ENCODE results near the gene SMG7. TPM values are rescaled to one million over a fixed set of nuclear protein-coding genes. Genes with fewer than 3 reads are reported as not detected.

The SMG7 gene
- total RNA-seq, 4 donors from 2014 or later, result 33.7 to 42.8 (median 36.5) TPM

GRCh38 chr1:183438060-183438459, 34.2 kb upstream of the SMG7 start:
- TF ChIP-seq, protein P1, sequence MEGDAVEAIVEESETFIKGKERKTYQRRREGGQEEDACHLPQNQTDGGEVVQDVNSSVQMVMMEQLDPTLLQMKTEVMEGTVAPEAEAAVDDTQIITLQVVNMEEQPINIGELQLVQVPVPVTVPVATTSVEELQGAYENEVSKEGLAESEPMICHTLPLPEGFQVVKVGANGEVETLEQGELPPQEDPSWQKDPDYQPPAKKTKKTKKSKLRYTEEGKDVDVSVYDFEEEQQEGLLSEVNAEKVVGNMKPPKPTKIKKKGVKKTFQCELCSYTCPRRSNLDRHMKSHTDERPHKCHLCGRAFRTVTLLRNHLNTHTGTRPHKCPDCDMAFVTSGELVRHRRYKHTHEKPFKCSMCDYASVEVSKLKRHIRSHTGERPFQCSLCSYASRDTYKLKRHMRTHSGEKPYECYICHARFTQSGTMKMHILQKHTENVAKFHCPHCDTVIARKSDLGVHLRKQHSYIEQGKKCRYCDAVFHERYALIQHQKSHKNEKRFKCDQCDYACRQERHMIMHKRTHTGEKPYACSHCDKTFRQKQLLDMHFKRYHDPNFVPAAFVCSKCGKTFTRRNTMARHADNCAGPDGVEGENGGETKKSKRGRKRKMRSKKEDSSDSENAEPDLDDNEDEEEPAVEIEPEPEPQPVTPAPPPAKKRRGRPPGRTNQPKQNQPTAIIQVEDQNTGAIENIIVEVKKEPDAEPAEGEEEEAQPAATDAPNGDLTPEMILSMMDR (IDR thresholded peaks at IDR 0.05; ENCODE audit: low read depth), result no peak

DNA sequence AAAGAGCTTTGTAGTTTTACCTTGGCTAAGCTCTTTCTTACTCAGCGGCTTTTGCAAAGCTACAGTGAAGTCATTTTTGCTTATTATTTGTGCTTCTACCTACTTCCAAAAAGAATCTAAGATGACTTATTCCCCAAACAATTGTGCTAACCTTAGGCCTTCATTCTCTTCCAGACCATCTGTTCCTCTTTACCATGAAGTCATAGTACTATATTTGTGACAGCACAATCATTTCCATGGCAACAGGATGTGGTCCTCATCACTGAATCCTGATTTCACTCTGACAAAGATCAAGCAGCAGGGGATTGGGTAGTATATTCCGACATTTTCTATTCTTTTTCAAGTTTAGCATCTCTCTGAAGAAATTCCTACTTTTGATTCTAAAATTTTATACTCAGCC, 29.3 kb upstream of the SMG7 start:
- TF ChIP-seq, protein P1 (IDR thresholded peaks at IDR 0.05; ENCODE audit: low read depth), result no peak

- TF ChIP-seq, protein P1 (IDR thresholded peaks at IDR 0.05; ENCODE audit: low read depth), result no peak
Measured at GRCh38 chr1:183443466-183443865, 28.8 kb upstream of the SMG7 start.

GRCh38 chr1:183444243-183444642, 28.1 kb upstream of the SMG7 start:
- TF ChIP-seq, protein P1 (IDR thresholded peaks at IDR 0.05; ENCODE audit: low read depth), result no peak

- TF ChIP-seq, protein P1 (IDR thresholded peaks at IDR 0.05; ENCODE audit: low read depth), result no peak
Measured at GRCh38 chr1:183449223-183449770, 23.0 kb upstream of the SMG7 start.

DNA sequence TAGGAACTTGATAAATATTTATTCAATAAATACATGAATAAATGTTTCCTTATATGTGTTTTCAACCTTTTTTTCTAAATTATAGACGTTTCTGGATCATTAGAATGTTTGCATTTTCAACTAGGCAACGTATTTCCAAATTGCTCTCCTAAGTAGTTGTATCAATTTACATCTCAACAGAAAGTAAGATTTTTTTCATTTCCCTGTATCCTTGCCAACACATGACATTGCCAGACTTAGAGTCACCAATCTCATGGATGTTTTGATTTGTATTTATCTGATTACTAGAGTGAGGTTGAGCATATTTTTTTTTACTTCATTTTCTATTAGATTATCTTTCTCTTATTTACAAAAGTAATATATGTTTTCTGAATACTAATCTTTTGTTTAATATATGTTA, 22.2 kb upstream of the SMG7 start:
- TF ChIP-seq, protein P1 (IDR thresholded peaks at IDR 0.05; ENCODE audit: low read depth), result no peak

DNA sequence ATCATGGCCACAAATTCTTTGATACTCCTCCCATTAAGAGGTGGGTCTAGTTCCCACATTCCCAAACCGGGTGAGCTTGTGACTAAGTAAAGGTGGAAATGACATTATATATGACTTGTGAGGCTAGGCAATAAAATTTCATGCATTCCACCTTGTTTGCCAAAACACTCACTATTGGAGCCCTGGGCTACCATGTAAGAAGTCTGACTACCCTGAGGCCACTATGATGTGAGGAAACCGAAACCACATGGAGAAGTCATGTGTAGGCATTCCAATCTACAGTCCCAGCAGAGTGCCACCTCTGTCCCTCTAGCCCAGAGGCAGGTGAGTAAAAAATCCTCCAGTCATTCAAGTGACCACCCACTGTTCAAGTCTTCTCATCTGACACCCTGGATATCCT, 17.9 kb upstream of the SMG7 start:
- TF ChIP-seq, protein P1 (IDR thresholded peaks at IDR 0.05; ENCODE audit: low read depth), result no peak

Data from subcutaneous adipose tissue (tissue), 4 donors.